ENCODE data around the gene SV2B.

The SV2B gene

DNA sequence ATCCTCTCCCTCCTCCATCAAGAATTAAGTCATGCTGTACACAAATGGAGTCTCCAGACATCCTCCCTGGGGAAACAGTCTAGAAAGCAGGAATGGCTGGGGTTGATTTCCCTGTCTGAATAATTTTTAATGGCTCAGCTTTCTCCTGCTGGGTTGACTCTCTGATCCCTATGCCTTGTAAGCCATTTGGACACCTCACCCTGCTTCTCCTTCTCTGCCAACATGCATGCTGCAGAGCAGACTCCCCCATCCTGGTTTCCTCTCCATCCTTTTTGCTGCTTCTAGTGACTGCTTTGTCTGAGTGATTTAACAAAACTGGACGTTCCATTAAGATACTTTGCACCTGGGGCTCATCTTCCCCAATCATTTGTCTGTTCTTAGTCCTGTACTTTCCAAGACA is 22.2 kb downstream of the SV2B start:
- no peak for TF ChIP-seq CTCF (IDR thresholded peaks at IDR 0.05; ENCODE audit: control insufficient read depth, insufficient read depth, low read depth, low read length, missing control alignments)
- H3K4me3 ChIP-seq (ENCODE audit: control insufficient read depth, low read depth, low read length) = no peak overlapping the region
- no peak for DNase-seq (ENCODE audit: low read depth)

- no peak for TF ChIP-seq CTCF (IDR thresholded peaks at IDR 0.05; ENCODE audit: control insufficient read depth, insufficient read depth, low read depth, low read length, missing control alignments)
- DNase-seq (ENCODE audit: low read depth) = no peak
- H3K4me3 ChIP-seq (ENCODE audit: control insufficient read depth, low read depth, low read length) = no peak overlapping the region
These were observed 24.1 kb downstream of the SV2B start for GRCh38 chr15:91124132-91124531.

- H3K4me3 ChIP-seq (ENCODE audit: control insufficient read depth, low read depth, low read length) = no peak overlapping the region
- no peak for DNase-seq (ENCODE audit: low read depth)
- no peak for TF ChIP-seq CTCF (IDR thresholded peaks at IDR 0.05; ENCODE audit: control insufficient read depth, insufficient read depth, low read depth, low read length, missing control alignments)
These were observed 25.1 kb downstream of the SV2B start for GRCh38 chr15:91125162-91125561.

GRCh38 chr15:91126080-91126479 is 26.0 kb downstream of the SV2B start:
- DNase-seq (ENCODE audit: low read depth) = no peak
- H3K4me3 ChIP-seq (ENCODE audit: control insufficient read depth, low read depth, low read length) = no peak overlapping the region
- TF ChIP-seq CTCF (IDR thresholded peaks at IDR 0.05; ENCODE audit: control insufficient read depth, insufficient read depth, low read depth, low read length, missing control alignments) = no peak

GRCh38 chr15:91127236-91127955 is 27.3 kb downstream of the SV2B start:
- no peak for DNase-seq (ENCODE audit: low read depth)

GRCh38 chr15:91128016-91128415 is 28.0 kb downstream of the SV2B start:
- no peak for DNase-seq (ENCODE audit: low read depth)
- no peak for TF ChIP-seq CTCF (IDR thresholded peaks at IDR 0.05; ENCODE audit: control insufficient read depth, insufficient read depth, low read depth, low read length, missing control alignments)
- H3K4me3 ChIP-seq (ENCODE audit: control insufficient read depth, low read depth, low read length) = no peak overlapping the region

More at GRCh38 chr15:91127236-91127955, 27.3 kb downstream of the SV2B start:
- H3K4me3 ChIP-seq (ENCODE audit: control insufficient read depth, low read depth, low read length) = no peak overlapping the region
- no peak for TF ChIP-seq CTCF (IDR thresholded peaks at IDR 0.05; ENCODE audit: control insufficient read depth, insufficient read depth, low read depth, low read length, missing control alignments)
